Measurements from ENCODE around the gene RPS18. TPM values are rescaled to one million over a fixed set of nuclear protein-coding genes. Genes with fewer than 3 reads are reported as not detected.
"Not testable (repeated sequence)": the region's sequence is repeated elsewhere in the genome, so short reads cannot be mapped to it uniquely, and the experiment has no call there.

The RPS18 gene
- 2,063 and 2,614 TPM in 2 replicates for total RNA-seq (2014; rRNA removed; shearing (Covaris generic))

GRCh38 chr6:33271468-33272274, at the start of gene RPS18, which contains the start of gene VPS52:
RPS18 (plus strand) TSS chr6:33272075; CDS start chr6:33272120, 45 bp downstream.
VPS52 (minus strand) TSS chr6:33271876; CDS start chr6:33271675, 201 bp downstream.
- H3K4me3 ChIP-seq = peak within 1 kb of the TSS; percentile 58
- peaks cover 23% of the 10 kb centered on the region for H3K4me1 ChIP-seq (replicated peaks)
- no peaks in the 10 kb centered on the region for H3K9me3 ChIP-seq (replicated peaks)
- DNase-seq (ENCODE audit: low read depth in 1 of 2, low spot score in 2 of 2) = peak; percentile 96
- H3K27me3 ChIP-seq (replicated peaks) = no peaks in the 10 kb centered on the region
- H3K27ac ChIP-seq = peak within 1 kb of the TSS; percentile 83
- H3K36me3 ChIP-seq = peaks cover 78% of the 10 kb centered on the region

GRCh38 chr6:33226503-33227120, 45.3 kb upstream of the RPS18 start:
- H3K4me3 ChIP-seq; H3K36me3 ChIP-seq; H3K4me1 ChIP-seq (replicated peaks); H3K9me3 ChIP-seq (replicated peaks); H3K27ac ChIP-seq; DNase-seq (ENCODE audit: low read depth in 1 of 2, low spot score in 2 of 2): not testable (repeated sequence)
- H3K27me3 ChIP-seq (replicated peaks) = peaks cover 30% of the 10 kb centered on the region

- H3K9me3 ChIP-seq (replicated peaks) = no peaks in the 10 kb centered on the region
- peaks cover 32% of the 10 kb centered on the region for H3K27me3 ChIP-seq (replicated peaks)
- DNase-seq (ENCODE audit: low read depth in 1 of 2, low spot score in 2 of 2) = no peak
- H3K36me3 ChIP-seq = no peaks in the 10 kb centered on the region
- no peaks in the 10 kb centered on the region for H3K4me1 ChIP-seq (replicated peaks)
- H3K27ac ChIP-seq = no peak overlapping the region
- H3K4me3 ChIP-seq = no peak overlapping the region
Observed at GRCh38 chr6:33235221-33235634, 36.6 kb upstream of the RPS18 start.

GRCh38 chr6:33236328-33236727, 35.5 kb upstream of the RPS18 start:
- Histone ChIP-seq H3K36me3 (no peaks in the 10 kb centered on the region), H3K27me3 (replicated peaks) (peaks cover 24% of the 10 kb centered on the region), H3K27ac (no peak overlapping the region), H3K4me1 (replicated peaks) (no peaks in the 10 kb centered on the region), H3K4me3 (no peak overlapping the region), H3K9me3 (replicated peaks) (no peaks in the 10 kb centered on the region)
- no peak for DNase-seq (ENCODE audit: low read depth in 1 of 2, low spot score in 2 of 2)

- peaks cover 22% of the 10 kb centered on the region for H3K27me3 ChIP-seq (replicated peaks)
- no peak overlapping the region for H3K27ac ChIP-seq
- H3K9me3 ChIP-seq (replicated peaks) = no peaks in the 10 kb centered on the region
- DNase-seq (ENCODE audit: low read depth in 1 of 2, low spot score in 2 of 2) = no peak
- no peaks in the 10 kb centered on the region for H3K36me3 ChIP-seq
- no peak overlapping the region for H3K4me3 ChIP-seq
- no peaks in the 10 kb centered on the region for H3K4me1 ChIP-seq (replicated peaks)
Observed at GRCh38 chr6:33236852-33237251, 35.0 kb upstream of the RPS18 start.

GRCh38 chr6:33237741-33238140, 34.1 kb upstream of the RPS18 start:
- Histone ChIP-seq H3K4me1 (replicated peaks) (no peaks in the 10 kb centered on the region), H3K27me3 (replicated peaks) (peaks cover 30% of the 10 kb centered on the region), H3K27ac (no peak overlapping the region), H3K36me3 (no peaks in the 10 kb centered on the region), H3K9me3 (replicated peaks) (no peaks in the 10 kb centered on the region), H3K4me3 (no peak overlapping the region)
- DNase-seq (ENCODE audit: low read depth in 1 of 2, low spot score in 2 of 2) = no peak

GRCh38 chr6:33241968-33242367, 29.9 kb upstream of the RPS18 start:
- no peaks in the 10 kb centered on the region for H3K36me3 ChIP-seq
- H3K9me3 ChIP-seq (replicated peaks) = no peaks in the 10 kb centered on the region
- H3K4me3 ChIP-seq = no peak overlapping the region
- H3K27me3 ChIP-seq (replicated peaks) = peaks cover 23% of the 10 kb centered on the region
- no peak for DNase-seq (ENCODE audit: low read depth in 1 of 2, low spot score in 2 of 2)
- no peak overlapping the region for H3K27ac ChIP-seq
- no peaks in the 10 kb centered on the region for H3K4me1 ChIP-seq (replicated peaks)

GRCh38 chr6:33243476-33243875, 28.4 kb upstream of the RPS18 start:
- no peak for DNase-seq (ENCODE audit: low read depth in 1 of 2, low spot score in 2 of 2)
- Histone ChIP-seq H3K9me3 (replicated peaks) (no peaks in the 10 kb centered on the region), H3K36me3 (no peaks in the 10 kb centered on the region), H3K4me1 (replicated peaks) (peaks cover 7% of the 10 kb centered on the region), H3K4me3 (no peak overlapping the region), H3K27me3 (replicated peaks) (peaks cover 23% of the 10 kb centered on the region), H3K27ac (no peak overlapping the region)

GRCh38 chr6:33247977-33248642, 23.8 kb upstream of the RPS18 start:
- DNase-seq (ENCODE audit: low read depth in 1 of 2, low spot score in 2 of 2) = peak; percentile 85 to 89
- H3K27ac ChIP-seq = peak overlapping the region; percentile 30
- H3K27me3 ChIP-seq (replicated peaks) = 0 out of 2 replicates have a peak, but pooled peaks cover 2% of the 10 kb centered on the region
- peak overlapping the region; percentile 40 for H3K4me3 ChIP-seq
- peaks cover 13% of the 10 kb centered on the region; the same call in 1 of the 2 replicates for H3K36me3 ChIP-seq
- peaks cover 26% of the 10 kb centered on the region for H3K4me1 ChIP-seq (replicated peaks)
- no peaks in the 10 kb centered on the region for H3K9me3 ChIP-seq (replicated peaks)

GRCh38 chr6:33248643-33248931, 23.3 kb upstream of the RPS18 start:
- peaks cover 26% of the 10 kb centered on the region for H3K4me1 ChIP-seq (replicated peaks)
- H3K27me3 ChIP-seq (replicated peaks) = no peaks in the 10 kb centered on the region
- peak overlapping the region; percentile 40 for H3K4me3 ChIP-seq
- DNase-seq (ENCODE audit: low read depth in 1 of 2, low spot score in 2 of 2) = peak in 1 of 2 experiments; percentile 50
- peak overlapping the region; percentile 30 for H3K27ac ChIP-seq
- no peaks in the 10 kb centered on the region for H3K9me3 ChIP-seq (replicated peaks)
- peaks cover 13% of the 10 kb centered on the region; the same call in 1 of the 2 replicates for H3K36me3 ChIP-seq

- Histone ChIP-seq H3K27ac (peak overlapping the region; percentile 50), H3K9me3 (replicated peaks) (no peaks in the 10 kb centered on the region), H3K36me3 (peaks cover 13% of the 10 kb centered on the region; the same call in 1 of the 2 replicates), H3K4me3 (peak overlapping the region; percentile 40), H3K4me1 (replicated peaks) (peaks cover 26% of the 10 kb centered on the region), H3K27me3 (replicated peaks) (no peaks in the 10 kb centered on the region)
- peak; percentile 98 for DNase-seq (ENCODE audit: low read depth in 1 of 2, low spot score in 2 of 2)
Observed at GRCh38 chr6:33248932-33249731, 22.7 kb upstream of the RPS18 start.

GRCh38 chr6:33249732-33250630, 21.9 kb upstream of the RPS18 start:
- DNase-seq (ENCODE audit: low read depth in 1 of 2, low spot score in 2 of 2) = peak; percentile 52 to 55

More at GRCh38 chr6:33249732-33250630, 21.9 kb upstream of the RPS18 start:
- Histone ChIP-seq H3K27ac (peak overlapping the region; percentile 50), H3K27me3 (replicated peaks) (no peaks in the 10 kb centered on the region), H3K4me1 (replicated peaks) (peaks cover 26% of the 10 kb centered on the region), H3K4me3 (peak overlapping the region; percentile 40), H3K36me3 (peaks cover 13% of the 10 kb centered on the region; the same call in 1 of the 2 replicates), H3K9me3 (replicated peaks) (no peaks in the 10 kb centered on the region)

All from SJSA1 (cell line).